GM12873 (cell line): ENCODE results near the gene ARHGEF10L.

Experiments used
- CTCF ChIP-seq: IDR thresholded peaks from 2 replicates; pipeline ENCODE4 v1.5.1; 2012; ENCODE audit warnings: low read depth, mild to moderate bottlenecking, moderate library complexity, low read length, control low read depth; ENCODE audit not compliant: insufficient read depth; ENCODE audit errors: missing control alignments

The ARHGEF10L gene

GRCh38 chr1:17520041-17520440, 19.5 kb upstream of the ARHGEF10L start:
- no peak for TF ChIP-seq CTCF

GRCh38 chr1:17520473-17521319, 18.8 kb upstream of the ARHGEF10L start:
- no peak for TF ChIP-seq CTCF

GRCh38 chr1:17521946-17522612, 17.4 kb upstream of the ARHGEF10L start:
- TF ChIP-seq CTCF, result no peak

GRCh38 chr1:17523321-17524041, 16.0 kb upstream of the ARHGEF10L start:
- no peak for TF ChIP-seq CTCF

GRCh38 chr1:17524645-17525044, 14.9 kb upstream of the ARHGEF10L start:
- no peak for TF ChIP-seq CTCF

GRCh38 chr1:17525996-17526686, 13.4 kb upstream of the ARHGEF10L start:
- no peak for TF ChIP-seq CTCF
